ENCODE data around the gene MCC.
A peak's percentile ranks its signal among the peaks of the same experiment; 100 is the strongest.
"Not testable (repeated sequence)": the region's sequence is repeated elsewhere in the genome, so short reads cannot be mapped to it uniquely, and the experiment has no call there.

Gene MCC

GRCh38 chr5:113491022-113491421, 2.8 kb upstream of the MCC start:
- DNase-seq (ENCODE audit: low spot score): no peak

- DNase-seq (ENCODE audit: low spot score): no peak
These were observed 2.1 kb upstream of the MCC start for GRCh38 chr5:113490317-113490716.

- no peak for DNase-seq (ENCODE audit: low spot score)
These were observed 1.0 kb upstream of the MCC start for GRCh38 chr5:113489299-113489698.

GRCh38 chr5:113488645-113489184, 462 bp upstream of the MCC start:
- no peak for DNase-seq (ENCODE audit: low spot score)

GRCh38 chr5:113487416-113487780, 855 bp downstream of the MCC start:
- no peak for DNase-seq (ENCODE audit: low spot score)

- no peak for DNase-seq (ENCODE audit: low spot score)
These were observed 8.0 kb downstream of the MCC start for GRCh38 chr5:113480243-113480642.

GRCh38 chr5:113478691-113479090, 9.6 kb downstream of the MCC start:
- peak; percentile 53 for DNase-seq (ENCODE audit: low spot score)

GRCh38 chr5:113474100-113474728, 14.0 kb downstream of the MCC start:
- DNase-seq (ENCODE audit: low spot score): no peak

GRCh38 chr5:113463032-113463431, 25.2 kb downstream of the MCC start:
- DNase-seq (ENCODE audit: low spot score): no peak

- DNase-seq (ENCODE audit: low spot score): not testable (repeated sequence)
These were observed 31.1 kb downstream of the MCC start for GRCh38 chr5:113457106-113457505.

- no peak for DNase-seq (ENCODE audit: low spot score)
These were observed 35.3 kb downstream of the MCC start for GRCh38 chr5:113452941-113453340.

- DNase-seq (ENCODE audit: low spot score): no peak
These were observed 36.5 kb downstream of the MCC start for GRCh38 chr5:113451797-113452196.

- DNase-seq (ENCODE audit: low spot score): no peak
These were observed 37.3 kb downstream of the MCC start for GRCh38 chr5:113450929-113451328.

- DNase-seq (ENCODE audit: low spot score): no peak
These were observed 37.8 kb downstream of the MCC start for GRCh38 chr5:113450462-113450861.

GRCh38 chr5:113448252-113448651, 40.0 kb downstream of the MCC start:
- no peak for DNase-seq (ENCODE audit: low spot score)

GRCh38 chr5:113447498-113448050, 40.7 kb downstream of the MCC start:
- DNase-seq (ENCODE audit: low spot score): peak; percentile 79

- DNase-seq (ENCODE audit: low spot score): peak; percentile 40
These were observed 41.8 kb downstream of the MCC start for GRCh38 chr5:113446358-113446927.

- DNase-seq (ENCODE audit: low spot score): no peak
These were observed 51.1 kb downstream of the MCC start for GRCh38 chr5:113437111-113437510.

- no peak for DNase-seq (ENCODE audit: low spot score)
These were observed 52.7 kb downstream of the MCC start for GRCh38 chr5:113435575-113435974.

GRCh38 chr5:113434889-113435288, 53.4 kb downstream of the MCC start, which contains the start of gene TSSK1B:
TSS of gene TSSK1B (minus strand) at chr5:113434989. CDS start at chr5:113434839, 150 bp downstream.
- DNase-seq (ENCODE audit: low spot score): no peak

GRCh38 chr5:113433862-113434612, 54.2 kb downstream of the MCC start:
- DNase-seq (ENCODE audit: low spot score): no peak

- DNase-seq (ENCODE audit: low spot score): no peak
These were observed 55.2 kb downstream of the MCC start for GRCh38 chr5:113433071-113433470.
